ENCODE results near the gene KAZN.

The KAZN gene

GRCh38 chr1:14924455-14925331 is 326.2 kb downstream of the KAZN start:
- in situ Hi-C loops (cut with MboI; ENCODE audit: low sequenced_read_pairs): no loop called here

DNA sequence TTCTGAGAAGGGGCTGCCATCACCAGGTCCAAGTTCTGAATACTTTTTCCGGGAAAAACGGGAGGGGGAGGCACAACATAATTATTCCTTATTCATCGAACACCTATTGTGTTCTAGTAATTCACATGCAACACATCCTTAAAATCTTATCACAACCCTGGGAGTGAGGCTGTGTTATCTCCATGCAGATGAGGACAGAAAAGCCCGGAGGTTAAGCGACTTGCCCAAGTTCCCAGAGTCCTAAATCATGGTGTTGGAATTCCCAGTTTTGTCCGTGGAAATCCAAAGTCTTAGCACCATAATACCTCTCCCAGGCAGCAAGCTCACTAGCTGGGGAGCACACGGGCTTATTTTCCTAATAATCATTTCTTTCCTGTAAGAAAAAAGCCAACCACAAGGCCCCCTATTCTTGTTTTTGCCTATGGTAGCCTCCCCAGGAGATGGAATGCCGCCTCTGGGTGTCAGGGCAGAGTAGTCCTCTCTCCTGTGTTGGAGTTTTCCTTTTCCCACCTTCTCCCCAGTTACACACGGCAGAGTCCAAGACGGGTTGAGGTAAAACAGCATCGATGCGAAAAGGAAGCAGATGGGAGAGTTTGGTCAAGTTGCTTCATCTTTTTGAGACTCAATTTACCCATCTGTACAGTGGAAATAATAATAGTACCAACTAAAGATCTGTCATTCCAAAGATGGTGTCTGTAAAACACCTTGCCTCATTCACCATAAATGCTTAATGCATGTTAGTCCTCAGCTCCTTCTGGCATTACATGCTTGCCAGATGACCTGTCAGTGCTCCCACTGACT is 327.1 kb downstream of the KAZN start:
- in situ Hi-C loops (cut with MboI; ENCODE audit: low sequenced_read_pairs): no loop called here

- in situ Hi-C loops (cut with MboI; ENCODE audit: low sequenced_read_pairs): no loop called here
These were observed 327.7 kb downstream of the KAZN start for GRCh38 chr1:14926229-14926628.

DNA sequence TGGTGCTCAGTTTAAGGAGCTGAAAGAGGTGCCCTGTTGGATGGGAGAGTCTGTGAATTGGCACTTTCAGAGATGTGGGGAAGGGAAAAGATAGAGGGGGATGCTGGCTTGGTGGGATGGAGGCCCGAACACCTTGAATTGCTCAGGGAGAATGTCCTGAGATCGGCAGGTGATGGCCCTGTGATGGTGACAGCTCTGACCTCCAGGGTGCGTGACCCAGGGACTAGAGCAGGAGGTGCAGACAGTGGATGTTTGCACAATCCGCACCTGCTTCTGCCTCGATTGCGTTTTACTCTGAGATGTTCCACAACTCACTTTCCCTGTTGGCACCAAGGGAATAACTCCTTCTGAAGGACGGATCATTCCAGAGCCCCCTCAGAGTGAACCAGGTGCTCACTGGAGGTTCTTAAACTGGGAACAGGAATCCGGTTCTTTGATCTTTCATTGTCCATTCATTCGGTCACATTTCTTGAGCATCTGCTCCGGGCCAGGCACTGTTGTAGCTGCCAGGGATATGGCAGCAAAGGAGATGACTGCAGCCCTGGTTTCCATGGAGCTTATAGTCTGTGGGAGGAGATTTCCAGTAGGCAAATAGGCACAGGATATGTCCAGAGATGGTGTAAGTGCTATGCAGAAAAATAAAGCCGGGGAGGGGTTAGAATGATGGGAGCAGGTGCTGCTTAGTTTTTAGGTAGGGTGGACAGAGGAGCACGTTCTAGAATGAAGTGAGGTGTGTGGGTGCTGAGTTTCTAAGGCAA is 328.5 kb downstream of the KAZN start:
- in situ Hi-C loops (cut with MboI; ENCODE audit: low sequenced_read_pairs): no loop called here

DNA sequence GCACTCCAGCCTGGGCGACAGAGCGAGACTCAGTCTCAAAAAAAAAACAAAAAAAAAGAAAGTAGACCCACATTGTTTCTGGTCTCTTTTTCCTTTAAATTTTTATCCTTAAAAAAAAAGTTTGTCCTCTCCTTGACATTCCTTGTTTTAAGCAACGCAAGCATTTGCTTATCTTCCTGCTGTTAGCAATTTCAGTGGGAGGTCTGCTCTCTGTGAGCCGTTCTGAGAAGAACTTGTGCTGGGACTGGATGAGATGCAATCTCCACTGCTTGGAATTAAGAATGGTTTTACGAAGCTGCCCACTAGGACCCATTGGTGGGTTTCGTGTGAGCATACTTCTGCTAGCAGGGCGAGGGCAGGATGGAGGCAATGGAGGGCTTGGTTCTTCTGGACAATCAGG is 329.9 kb downstream of the KAZN start:
- in situ Hi-C loops (cut with MboI; ENCODE audit: low sequenced_read_pairs): no loop called here

DNA sequence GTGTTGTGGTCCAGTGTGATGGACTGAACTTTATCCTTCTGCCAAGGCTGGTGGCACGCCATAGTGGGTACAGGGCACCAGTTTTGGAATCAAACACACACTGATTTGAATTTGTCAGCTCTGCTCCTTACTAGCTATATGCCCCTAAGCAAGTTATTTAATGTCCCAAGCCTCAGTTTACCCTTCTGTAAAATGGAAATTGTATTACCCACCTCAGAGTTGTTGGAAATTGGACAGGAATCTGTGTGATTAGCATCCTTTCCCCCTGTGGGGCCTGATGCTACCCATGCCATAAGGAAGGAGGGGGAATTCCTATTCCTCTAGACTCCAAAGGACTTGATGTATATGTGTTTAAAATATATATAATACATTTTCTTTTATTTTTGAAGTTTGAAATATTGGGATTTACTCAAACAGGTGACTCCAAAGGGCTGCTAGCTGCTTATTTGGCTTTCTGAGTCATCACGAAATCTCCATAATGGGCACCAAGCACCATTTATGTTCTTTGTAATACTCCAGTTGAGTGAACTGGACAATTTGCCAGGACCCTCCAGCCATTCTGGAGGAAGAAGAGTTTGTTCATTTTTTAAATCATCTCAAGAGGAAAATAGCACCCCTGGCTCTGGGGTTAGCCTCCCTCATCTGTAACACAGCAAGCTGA is 330.5 kb downstream of the KAZN start:
- in situ Hi-C loops (cut with MboI; ENCODE audit: low sequenced_read_pairs): no loop called here

GRCh38 chr1:14929547-14930246 is 331.2 kb downstream of the KAZN start:
- in situ Hi-C loops (cut with MboI; ENCODE audit: low sequenced_read_pairs): no loop called here

GRCh38 chr1:14930247-14930965 is 331.9 kb downstream of the KAZN start:
- in situ Hi-C loops (cut with MboI; ENCODE audit: low sequenced_read_pairs): no loop called here

DNA sequence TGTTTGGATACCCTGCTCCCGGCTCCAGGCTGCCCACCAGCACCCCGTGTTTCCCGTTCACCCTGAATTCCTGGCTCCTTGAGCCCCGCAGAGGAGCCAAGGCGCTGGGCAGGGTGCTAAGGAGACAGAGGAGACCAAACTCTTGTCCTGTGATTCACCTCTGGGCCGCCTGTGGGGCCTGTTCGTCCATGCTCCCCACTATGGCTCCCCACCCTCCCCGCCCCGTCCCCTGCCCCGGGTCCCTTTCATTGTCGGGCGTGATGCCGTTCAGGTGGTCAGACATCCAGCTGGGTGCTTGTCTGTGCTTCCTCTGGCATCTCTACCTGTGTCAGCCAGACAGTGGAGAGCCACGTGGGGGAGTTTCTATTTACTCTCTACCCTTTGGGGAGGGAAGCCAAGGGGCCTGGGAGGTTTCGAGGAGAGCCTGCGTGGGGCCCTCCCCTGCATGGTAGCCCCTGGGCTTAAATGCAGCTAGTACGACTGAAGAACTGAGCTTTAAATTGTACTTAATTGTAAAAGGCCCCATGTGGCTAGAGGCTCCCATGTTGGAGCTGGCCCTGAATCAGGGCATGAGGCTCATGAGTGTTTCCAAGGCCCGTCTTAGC is 333.7 kb downstream of the KAZN start:
- in situ Hi-C loops (cut with MboI; ENCODE audit: low sequenced_read_pairs): no loop called here

DNA sequence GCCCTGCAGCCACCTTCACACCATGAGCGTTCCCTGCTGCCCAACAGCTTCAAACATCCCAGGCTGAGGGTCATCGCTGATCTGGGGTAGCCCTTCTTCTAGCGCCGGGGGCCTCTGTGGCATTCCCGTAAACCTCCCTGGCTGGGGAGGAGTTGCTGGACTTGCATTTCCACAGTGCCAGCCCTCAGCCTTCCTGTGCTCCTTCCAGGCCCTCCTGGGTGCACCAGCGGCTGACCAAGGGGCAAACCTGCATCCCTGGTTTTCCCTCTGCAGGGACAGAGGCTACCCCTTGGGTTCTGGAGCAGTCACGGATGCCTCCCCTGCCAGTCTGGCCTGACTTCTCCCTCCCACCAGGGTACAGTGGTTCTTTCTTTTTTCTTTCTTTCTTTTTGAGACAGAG is 336.4 kb downstream of the KAZN start:
- in situ Hi-C loops (cut with MboI; ENCODE audit: low sequenced_read_pairs): no loop called here

DNA sequence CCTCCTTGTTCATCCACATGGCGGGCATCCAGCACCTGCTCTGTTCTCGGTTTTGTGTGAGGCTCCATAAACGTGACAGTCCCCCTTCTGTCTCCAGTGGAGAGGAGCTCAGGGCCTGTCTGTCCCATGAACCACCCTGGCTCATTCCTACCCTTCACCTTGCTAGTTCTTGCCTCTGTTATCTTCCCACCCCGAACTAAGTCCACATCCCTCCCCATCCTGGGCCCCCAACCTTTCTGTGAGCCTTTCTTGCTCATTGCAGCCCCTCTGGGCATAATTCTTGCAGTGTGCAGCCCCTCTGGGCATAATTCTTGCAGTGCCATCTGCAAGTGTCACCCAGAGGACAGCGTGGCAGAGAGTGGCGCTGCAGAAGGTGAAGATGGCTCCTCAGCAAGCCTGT is 338.3 kb downstream of the KAZN start:
- in situ Hi-C loops (cut with MboI; ENCODE audit: low sequenced_read_pairs): no loop called here

- in situ Hi-C loops (cut with MboI; ENCODE audit: low sequenced_read_pairs): no loop called here
These were observed 338.9 kb downstream of the KAZN start for GRCh38 chr1:14937288-14937949.

- in situ Hi-C loops (cut with MboI; ENCODE audit: low sequenced_read_pairs): no loop called here
These were observed 341.2 kb downstream of the KAZN start for GRCh38 chr1:14939527-14940284.

DNA sequence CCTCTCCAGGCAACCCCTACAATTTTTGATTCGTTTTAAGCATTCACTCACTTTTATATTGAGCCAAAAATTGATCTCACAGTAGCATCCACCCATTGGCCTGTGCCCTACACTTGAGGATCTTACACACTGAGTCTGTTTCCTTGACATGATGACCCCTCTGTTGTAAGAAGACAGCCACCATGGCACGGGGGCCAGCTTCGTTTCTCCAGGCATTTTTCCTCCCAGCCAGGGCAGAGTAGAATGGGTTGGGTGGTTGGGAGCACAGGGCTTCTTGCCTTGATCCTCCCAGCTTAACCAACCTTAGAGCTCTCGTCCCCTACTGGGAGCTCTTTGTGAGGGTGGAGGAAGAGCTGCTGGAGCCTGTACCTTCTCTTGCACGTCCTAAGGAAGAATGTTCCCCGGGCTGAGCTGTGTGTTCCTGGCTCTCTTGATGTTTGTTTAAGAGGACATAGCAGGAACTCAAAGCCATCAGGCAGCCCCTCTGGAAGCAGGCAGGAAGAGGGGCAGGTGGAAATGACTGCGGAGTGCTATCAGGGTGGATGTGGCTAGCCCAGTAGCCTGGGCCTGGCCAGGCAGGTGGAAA is 341.9 kb downstream of the KAZN start:
- in situ Hi-C loops (cut with MboI; ENCODE audit: low sequenced_read_pairs): no loop called here

DNA sequence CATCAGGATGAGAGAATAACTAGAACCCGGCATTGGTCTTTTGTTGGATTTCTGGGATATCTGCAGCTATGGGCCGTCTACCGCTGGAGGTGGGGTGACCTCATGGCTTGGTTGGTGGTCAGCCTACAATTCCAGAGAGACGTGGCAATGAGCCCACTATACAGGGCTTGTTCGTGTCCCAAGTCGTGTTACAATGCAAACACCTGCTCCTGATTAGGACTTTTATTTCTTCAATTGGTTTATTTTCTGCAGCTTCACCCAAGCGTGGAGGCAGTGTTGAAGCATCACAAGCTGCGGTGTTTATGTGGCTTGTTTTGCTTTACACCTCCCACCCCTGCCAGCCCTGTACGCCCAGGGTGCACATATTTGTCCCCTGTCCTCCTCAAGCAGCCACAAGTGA is 343.4 kb downstream of the KAZN start:
- in situ Hi-C loops (cut with MboI; ENCODE audit: low sequenced_read_pairs): no loop called here

- in situ Hi-C loops (cut with MboI; ENCODE audit: low sequenced_read_pairs): no loop called here
These were observed 346.0 kb downstream of the KAZN start for GRCh38 chr1:14944471-14944985.
